IgD-negative memory B cell (primary cell): ENCODE data around the gene RAB10. TPM values are rescaled to one million over a fixed set of nuclear protein-coding genes. Genes with fewer than 3 reads are reported as not detected.

Experiments used
- H3K27ac Mint-ChIP-seq, 3 donors: one replicate each; pipeline ENCODE4 v1.8.0; 2020 to 2022; ENCODE audit warnings: mild to moderate bottlenecking in 3 of 3, mixed read lengths in 3 of 3, moderate library complexity in 1 of 3
- H3K27me3 Mint-ChIP-seq: one replicate; pipeline ENCODE4 v1.8.0; 2021; ENCODE audit warnings: mixed read lengths
- H3K36me3 Mint-ChIP-seq: one replicate; pipeline ENCODE4 v1.8.0; 2020; ENCODE audit warnings: mild to moderate bottlenecking, mixed read lengths
- H3K4me1 Mint-ChIP-seq, 3 donors: one replicate each; pipeline ENCODE4 v1.8.0; 2020 to 2022; ENCODE audit warnings: mixed read lengths in 3 of 3, mild to moderate bottlenecking in 1 of 3
- H3K4me3 Mint-ChIP-seq, 4 donors: one replicate each; pipeline ENCODE4 v1.8.0; 2020 to 2022; ENCODE audit warnings: mild to moderate bottlenecking in 4 of 4, mixed read lengths in 4 of 4, moderate library complexity in 3 of 4
- H3K9me3 Mint-ChIP-seq, 3 donors: one replicate each; pipeline ENCODE4 v1.8.0; 2020 to 2021; ENCODE audit warnings: mixed read lengths in 3 of 3, mild to moderate bottlenecking in 1 of 3
- polyA plus RNA-seq: library from polyadenylated mRNA; unstranded; fragments of 300-500 nt; fragmentation: Illumina TruSeq; gene quantifications from one replicate; pipeline ENCODE4 v1.2.3, GENCODE V29; 2021

The RAB10 gene
- polyA plus RNA-seq, 1 donor from 2014 or later = 86.1 TPM

DNA sequence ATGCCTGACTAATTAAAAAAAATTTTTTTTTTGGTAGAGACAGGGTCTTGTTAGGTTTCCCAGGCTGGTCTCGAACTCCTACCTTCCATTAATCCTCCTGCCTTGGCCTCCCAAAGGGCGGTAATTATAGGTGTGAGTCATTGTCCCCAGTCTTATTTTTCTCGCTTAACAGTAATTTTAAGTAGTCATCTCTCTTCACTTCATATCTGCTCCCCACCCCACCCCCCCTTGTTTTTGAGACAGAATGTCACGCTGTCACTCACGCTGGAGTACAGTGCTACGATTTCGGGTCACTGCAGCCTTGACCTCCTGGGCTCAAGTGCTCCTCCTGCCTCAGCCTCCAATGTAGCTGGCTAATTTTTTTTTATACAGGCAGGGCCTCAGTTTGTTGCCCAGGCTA, 27.7 kb downstream of the RAB10 start:
- Mint-ChIP-seq H3K9me3 (no peaks in the 10 kb centered on the region), H3K36me3 (peaks cover 2% of the 10 kb centered on the region), H3K4me1 (peaks cover 20 to 25% (median 22%) of the 10 kb centered on the region in 3 donors), H3K27me3 (no peaks in the 10 kb centered on the region), H3K27ac (no peak overlapping the region), H3K4me3 (no peak overlapping the region)

DNA sequence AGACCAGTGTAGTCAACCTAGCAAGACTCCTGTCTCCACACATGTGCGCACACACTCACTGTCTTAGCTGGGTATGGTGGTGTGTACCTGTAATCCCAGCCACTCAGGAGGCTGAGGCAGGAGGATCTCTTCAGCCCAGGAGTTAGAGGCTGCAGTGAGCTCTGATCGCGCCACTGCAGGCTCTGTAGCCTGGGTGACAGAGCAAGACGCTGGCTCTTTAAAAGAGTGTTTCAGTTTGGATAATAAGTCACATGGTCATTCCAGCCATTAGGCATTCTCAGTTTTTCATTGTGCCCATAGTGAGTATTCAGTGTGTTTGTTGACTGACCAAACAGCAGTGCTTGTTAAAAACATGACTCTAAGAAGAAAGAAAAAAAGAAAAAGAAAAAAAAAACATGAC, 31.0 kb downstream of the RAB10 start:
- Mint-ChIP-seq H3K36me3 (peaks cover 2% of the 10 kb centered on the region), H3K27me3 (no peaks in the 10 kb centered on the region), H3K4me3 (peak overlapping the region in 1 of 4 donors; percentile 57), H3K4me1 (peaks cover 24 to 30% (median 28%) of the 10 kb centered on the region in 3 donors), H3K27ac (no peak overlapping the region), H3K9me3 (no peaks in the 10 kb centered on the region)

DNA sequence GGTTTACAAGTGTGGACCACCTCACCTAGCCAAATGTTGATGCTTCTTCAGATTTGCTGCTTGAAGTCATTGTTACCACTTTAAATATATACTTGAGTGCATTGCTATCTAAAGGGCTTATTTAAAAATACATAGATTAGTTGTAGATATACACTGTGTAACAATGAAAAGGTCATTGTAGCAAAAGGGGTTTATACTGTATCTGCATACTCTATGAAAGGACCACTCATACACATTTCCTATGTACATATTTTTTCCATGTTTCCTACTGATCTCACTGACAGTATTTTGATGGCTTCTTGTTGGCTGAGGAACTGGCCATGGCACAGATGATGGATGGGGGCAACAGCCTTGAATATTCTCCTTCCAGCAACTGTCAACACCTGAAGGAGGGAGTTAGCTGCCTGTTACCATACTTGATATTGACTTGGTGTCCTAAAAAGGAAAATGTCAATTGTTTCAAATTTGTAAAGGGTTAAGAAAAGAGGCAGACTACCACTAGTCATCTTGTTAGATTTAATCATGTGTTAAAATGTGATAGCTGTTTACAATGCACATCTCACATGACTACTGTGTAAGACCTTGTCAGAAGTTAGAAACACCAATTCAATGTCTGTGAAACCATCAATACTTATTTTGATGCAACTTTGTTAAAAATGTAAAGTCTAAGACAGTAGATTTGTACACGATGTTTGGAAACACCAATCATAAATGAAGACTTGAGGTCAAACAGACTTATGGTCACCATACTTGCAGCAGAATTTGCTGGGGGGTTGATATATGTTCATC, 33.5 kb downstream of the RAB10 start:
- peaks cover 27 to 32% (median 32%) of the 10 kb centered on the region in 3 donors for H3K4me1 Mint-ChIP-seq
- no peak overlapping the region for H3K27ac Mint-ChIP-seq
- H3K9me3 Mint-ChIP-seq = no peaks in the 10 kb centered on the region
- H3K36me3 Mint-ChIP-seq = peaks cover 2% of the 10 kb centered on the region
- H3K27me3 Mint-ChIP-seq = no peaks in the 10 kb centered on the region
- no peak overlapping the region for H3K4me3 Mint-ChIP-seq

DNA sequence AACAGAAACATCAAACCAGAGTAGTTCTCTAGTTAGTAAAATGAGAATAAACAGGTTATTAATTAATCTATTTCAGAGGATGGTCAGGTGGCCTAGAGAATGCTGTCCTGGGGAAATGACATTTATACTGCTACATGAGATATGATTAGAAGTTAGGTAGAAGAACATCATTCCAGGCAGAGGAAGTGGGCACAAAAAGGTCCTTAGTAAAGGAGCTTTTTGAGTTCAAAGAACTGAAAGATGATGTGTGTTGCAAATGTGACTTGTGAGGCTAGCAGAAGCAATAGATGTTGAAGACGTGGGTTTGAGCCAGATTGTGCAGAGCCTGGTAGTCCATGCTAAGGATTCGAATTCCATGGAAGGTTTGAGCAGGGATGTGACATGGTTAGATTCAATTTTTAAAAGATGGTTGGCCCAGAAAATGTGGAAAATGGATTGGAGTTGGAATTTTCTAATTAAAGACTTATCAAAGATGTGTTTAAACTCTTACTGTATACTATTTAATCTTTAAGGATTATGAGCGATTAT, 34.2 kb downstream of the RAB10 start:
- Mint-ChIP-seq H3K9me3 (no peaks in the 10 kb centered on the region), H3K4me1 (peaks cover 29 to 36% (median 34%) of the 10 kb centered on the region in 3 donors), H3K27me3 (no peaks in the 10 kb centered on the region), H3K36me3 (peaks cover 2% of the 10 kb centered on the region), H3K27ac (no peak overlapping the region), H3K4me3 (peak overlapping the region in 2 of 4 donors; percentile 6 to 19)

DNA sequence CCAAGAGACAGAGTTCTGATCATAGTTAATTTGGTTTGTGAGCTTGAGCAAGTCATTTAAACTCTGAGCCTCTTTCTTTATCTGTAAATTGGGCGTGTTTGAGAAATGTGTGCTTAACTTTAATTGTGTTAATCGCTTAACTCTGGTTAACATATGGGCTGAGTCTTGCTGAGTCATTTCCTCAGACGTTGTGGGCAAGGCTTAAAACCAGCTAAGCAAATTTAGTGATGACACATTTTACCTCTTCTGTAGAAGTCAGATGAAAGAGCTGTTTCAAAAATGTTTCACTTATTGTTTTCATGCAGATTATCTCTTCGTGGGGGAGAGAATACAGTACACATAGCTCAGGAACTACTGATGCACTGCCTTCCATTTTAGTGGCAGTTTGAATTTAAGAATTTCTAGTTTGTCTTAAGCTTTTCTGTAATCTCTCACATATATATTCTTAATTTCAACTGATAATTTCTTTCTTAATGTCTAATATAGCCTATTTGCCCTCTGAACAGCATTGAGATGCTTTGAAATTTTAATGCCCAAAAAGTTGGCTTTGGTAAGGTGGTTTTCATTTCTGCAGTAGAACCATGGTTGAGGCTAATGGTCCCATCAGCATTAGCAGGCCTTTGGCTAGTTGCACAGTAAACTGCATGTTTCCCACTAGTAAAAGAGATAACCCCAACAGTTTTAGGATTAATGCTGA, 34.9 kb downstream of the RAB10 start:
- no peak overlapping the region for H3K27ac Mint-ChIP-seq
- H3K36me3 Mint-ChIP-seq = peaks cover 2% of the 10 kb centered on the region
- peaks cover 31 to 43% (median 35%) of the 10 kb centered on the region in 3 donors for H3K4me1 Mint-ChIP-seq
- peak overlapping the region in 1 of 4 donors; percentile 38 for H3K4me3 Mint-ChIP-seq
- no peaks in the 10 kb centered on the region for H3K9me3 Mint-ChIP-seq
- H3K27me3 Mint-ChIP-seq = no peaks in the 10 kb centered on the region

DNA sequence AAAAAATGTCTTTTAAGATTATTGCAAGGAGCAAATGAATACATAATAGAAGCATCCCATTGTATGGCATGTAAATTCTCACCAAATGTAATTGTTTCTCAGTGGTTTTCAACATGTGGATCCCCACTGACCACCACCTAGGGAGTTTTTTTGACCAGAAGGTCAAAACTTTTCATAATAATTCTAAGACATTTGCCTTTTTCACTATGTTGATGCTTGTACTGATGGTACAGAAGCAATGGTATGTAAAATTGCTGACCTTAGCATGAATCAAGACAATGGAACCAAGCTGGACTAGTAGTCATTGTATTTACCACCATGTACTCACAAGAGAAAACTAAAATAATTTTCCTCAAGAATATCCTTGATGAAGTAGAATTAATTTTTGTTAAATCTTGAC, 36.8 kb downstream of the RAB10 start:
- peaks cover 36 to 59% (median 49%) of the 10 kb centered on the region in 3 donors for H3K4me1 Mint-ChIP-seq
- no peak overlapping the region for H3K4me3 Mint-ChIP-seq
- H3K27ac Mint-ChIP-seq = no peak overlapping the region
- H3K36me3 Mint-ChIP-seq = peaks cover 2% of the 10 kb centered on the region
- H3K9me3 Mint-ChIP-seq = no peaks in the 10 kb centered on the region
- H3K27me3 Mint-ChIP-seq = no peaks in the 10 kb centered on the region

DNA sequence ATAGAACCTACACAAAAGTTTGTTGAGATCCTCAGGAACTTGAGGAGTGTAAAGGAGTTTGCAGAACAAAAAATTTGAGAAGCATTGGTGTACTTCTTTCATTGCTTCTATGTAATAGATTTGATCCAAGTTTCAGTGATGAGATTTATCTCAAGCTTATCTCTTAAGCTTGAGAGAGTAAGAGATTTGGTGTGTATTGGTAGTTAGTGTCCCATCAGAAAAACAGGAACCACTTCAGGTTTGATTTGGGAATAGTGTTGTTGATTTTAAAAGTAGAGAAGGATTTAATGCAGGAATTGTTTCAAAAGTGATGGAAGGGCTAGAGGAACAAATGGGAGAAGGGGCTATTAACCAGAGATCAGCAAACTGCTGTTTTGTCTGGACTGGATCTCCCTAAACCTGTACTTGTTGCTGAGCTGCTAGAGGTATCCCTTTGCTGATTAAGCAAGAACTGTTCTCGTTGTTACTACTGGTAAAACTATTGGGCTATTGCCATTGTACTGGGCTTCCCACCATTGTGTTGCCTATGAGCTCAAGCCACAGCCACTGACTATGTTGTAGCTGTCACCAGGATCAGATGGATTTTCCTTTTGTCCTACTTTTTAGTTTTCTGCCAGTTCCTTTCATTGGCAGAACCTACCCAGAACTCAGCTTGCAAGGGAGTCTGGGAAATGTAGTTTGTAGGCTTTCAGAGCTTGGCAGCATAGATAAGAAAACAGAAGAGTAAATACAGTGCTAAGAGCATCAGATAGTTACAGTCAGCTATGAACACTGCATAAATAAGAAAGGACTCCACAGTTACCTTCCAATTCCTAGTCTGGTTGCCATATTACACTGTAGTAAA, 39.3 kb downstream of the RAB10 start:
- H3K9me3 Mint-ChIP-seq = no peaks in the 10 kb centered on the region
- H3K4me3 Mint-ChIP-seq = no peak overlapping the region
- peaks cover 29 to 43% (median 39%) of the 10 kb centered on the region in 3 donors for H3K4me1 Mint-ChIP-seq
- H3K27me3 Mint-ChIP-seq = no peaks in the 10 kb centered on the region
- no peaks in the 10 kb centered on the region for H3K36me3 Mint-ChIP-seq
- H3K27ac Mint-ChIP-seq = no peak overlapping the region

DNA sequence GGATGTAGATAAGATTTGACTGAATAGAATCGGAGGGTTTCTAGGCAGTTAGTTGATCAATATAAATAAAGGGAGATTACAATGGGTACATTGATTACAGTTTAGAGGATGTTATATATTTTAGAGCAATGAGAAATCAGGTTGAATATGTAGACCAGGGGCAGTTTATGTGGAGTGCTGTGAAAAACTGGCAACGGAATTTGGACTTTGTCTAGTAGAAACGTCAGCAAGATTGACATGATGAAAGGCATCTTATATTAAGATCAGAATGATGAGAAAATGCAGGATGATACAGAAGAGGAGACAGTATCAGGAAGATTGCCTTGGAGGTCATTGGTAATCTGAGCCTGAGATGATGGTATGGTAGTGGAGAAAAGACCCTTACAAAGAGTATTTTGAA, 39.9 kb downstream of the RAB10 start:
- Mint-ChIP-seq H3K4me1 (peaks cover 24 to 43% (median 39%) of the 10 kb centered on the region in 3 donors), H3K4me3 (no peak overlapping the region), H3K27me3 (no peaks in the 10 kb centered on the region), H3K9me3 (peaks cover 1 to 4% (median 3%) of the 10 kb centered on the region in 3 donors), H3K27ac (no peak overlapping the region), H3K36me3 (peaks cover 4% of the 10 kb centered on the region)

DNA sequence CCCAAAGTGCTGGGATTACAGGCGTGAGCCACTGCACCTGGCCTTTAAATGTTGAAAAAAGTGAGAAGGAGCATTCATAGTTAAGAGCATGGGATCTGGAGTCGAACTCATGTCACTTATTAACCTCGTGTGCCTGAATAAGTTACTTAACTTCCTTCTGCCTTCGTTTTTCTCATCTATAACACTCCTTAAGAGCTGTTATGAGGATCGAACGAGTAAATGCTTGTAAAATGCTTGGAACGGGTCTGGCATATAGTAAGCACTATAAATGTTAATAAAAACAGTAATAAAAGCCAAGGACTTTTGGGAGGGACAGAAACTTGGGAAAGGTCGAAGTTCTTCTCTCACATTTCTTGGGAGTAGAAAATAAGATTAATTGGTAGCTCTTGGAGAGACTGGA, 40.8 kb downstream of the RAB10 start:
- Mint-ChIP-seq H3K9me3 (peaks cover 1 to 4% (median 3%) of the 10 kb centered on the region in 3 donors), H3K27ac (peak overlapping the region in 1 of 3 donors; percentile 69), H3K36me3 (peaks cover 6% of the 10 kb centered on the region), H3K4me3 (peak overlapping the region in 1 of 4 donors; percentile 8), H3K4me1 (peaks cover 23 to 39% (median 37%) of the 10 kb centered on the region in 3 donors), H3K27me3 (no peaks in the 10 kb centered on the region)

DNA sequence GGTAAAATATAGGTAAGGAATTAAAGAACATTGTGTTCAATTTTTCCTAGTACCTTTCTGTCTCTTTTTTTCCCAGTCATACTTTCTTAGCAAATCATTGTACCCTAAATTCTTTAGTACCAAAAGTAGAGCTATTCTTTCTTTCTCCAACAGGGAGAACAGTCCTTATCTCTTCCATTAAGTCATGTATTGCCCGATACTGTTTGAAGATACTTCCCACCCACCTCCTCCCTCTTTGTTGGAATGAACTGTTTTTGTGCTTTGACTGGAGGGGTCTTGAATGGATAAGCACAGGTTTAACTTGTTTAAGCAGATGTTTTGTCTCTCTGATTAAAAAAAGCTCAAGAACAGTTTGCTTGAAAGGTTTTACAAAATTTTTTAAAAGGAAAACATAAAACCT, 41.3 kb downstream of the RAB10 start:
- H3K9me3 Mint-ChIP-seq = peaks cover 1 to 8% (median 3%) of the 10 kb centered on the region in 3 donors
- H3K4me3 Mint-ChIP-seq = no peak overlapping the region
- H3K27ac Mint-ChIP-seq = peak overlapping the region in 1 of 3 donors; percentile 69
- H3K4me1 Mint-ChIP-seq = peaks cover 19 to 34% (median 33%) of the 10 kb centered on the region in 3 donors
- H3K36me3 Mint-ChIP-seq = peaks cover 7% of the 10 kb centered on the region
- H3K27me3 Mint-ChIP-seq = no peaks in the 10 kb centered on the region

DNA sequence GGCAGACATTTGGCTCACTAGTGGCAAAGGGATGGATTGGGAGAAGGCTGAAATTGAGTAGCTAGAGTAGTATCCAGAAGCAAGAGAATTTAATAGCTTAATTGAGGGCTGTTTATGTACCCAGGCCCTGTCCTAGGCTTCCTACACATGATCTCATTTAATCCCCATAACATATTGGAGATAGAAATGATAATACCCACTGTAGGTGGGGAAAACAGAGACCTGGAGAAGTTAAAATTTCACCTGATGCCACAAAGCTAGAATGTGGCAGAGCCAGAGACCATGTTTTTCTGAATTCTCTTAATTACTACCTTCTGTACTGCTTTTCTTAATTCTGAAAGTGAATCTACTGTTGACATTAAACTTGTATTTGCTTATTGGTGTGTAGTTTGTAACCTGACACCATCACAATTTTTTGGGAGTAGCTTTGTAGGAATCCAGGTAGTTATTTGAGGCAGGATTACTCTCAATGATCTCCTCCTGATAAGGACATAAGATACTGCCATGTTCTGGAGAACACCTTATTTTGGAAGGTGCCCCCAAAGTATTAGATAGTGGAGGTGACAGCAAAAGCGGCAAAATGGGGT, 42.2 kb downstream of the RAB10 start:
- Mint-ChIP-seq H3K4me1 (peaks cover 21 to 34% (median 33%) of the 10 kb centered on the region in 3 donors), H3K4me3 (no peak overlapping the region), H3K9me3 (peaks cover 3 to 13% (median 8%) of the 10 kb centered on the region in 3 donors), H3K36me3 (peaks cover 15% of the 10 kb centered on the region), H3K27me3 (no peaks in the 10 kb centered on the region), H3K27ac (no peak overlapping the region)

DNA sequence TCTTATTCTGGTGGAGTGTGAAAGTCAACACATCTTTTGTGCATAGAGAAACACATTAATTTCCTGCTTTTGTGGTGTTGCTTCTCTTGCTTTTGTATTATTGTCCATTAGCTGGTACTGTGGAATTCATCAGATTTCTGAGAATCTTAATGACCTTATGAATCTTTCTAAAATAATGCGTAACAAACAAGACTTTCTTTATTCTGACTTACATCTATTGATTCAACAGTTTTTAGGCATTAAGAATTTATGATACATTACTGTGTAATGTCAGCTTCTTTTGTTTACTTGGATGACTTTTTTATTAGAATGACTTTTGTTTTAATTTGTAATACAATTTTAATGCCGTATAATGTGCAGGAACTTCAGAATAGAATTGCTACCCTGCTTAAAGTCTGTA, 43.4 kb downstream of the RAB10 start:
- Mint-ChIP-seq H3K27ac (no peak overlapping the region), H3K9me3 (peaks cover 5 to 16% (median 10%) of the 10 kb centered on the region in 3 donors), H3K27me3 (no peaks in the 10 kb centered on the region), H3K4me3 (no peak overlapping the region), H3K4me1 (peaks cover 21 to 34% (median 33%) of the 10 kb centered on the region in 3 donors), H3K36me3 (peaks cover 17% of the 10 kb centered on the region)

DNA sequence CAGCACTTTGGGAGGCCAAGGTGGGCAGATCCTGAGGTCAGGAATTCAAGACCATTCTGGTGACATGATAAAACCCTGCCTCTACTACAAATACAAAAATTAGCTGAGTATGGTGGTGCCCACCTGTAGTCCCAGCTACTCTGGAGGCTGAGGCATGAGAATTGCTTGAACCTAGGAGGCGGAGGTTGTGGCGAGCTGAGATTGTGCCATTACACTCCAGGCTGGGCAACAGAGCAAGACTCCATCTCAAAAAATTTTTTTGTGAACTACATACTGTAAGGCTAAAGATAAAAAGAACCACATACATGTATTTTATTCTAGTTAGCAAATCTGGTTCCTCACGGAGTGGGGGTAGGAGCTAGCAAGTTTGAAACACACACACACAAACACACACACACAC, 45.1 kb downstream of the RAB10 start:
- H3K36me3 Mint-ChIP-seq = peaks cover 18% of the 10 kb centered on the region
- peaks cover 18 to 25% (median 22%) of the 10 kb centered on the region in 3 donors for H3K4me1 Mint-ChIP-seq
- H3K27me3 Mint-ChIP-seq = no peaks in the 10 kb centered on the region
- H3K9me3 Mint-ChIP-seq = peaks cover 9 to 16% (median 10%) of the 10 kb centered on the region in 3 donors
- no peak overlapping the region for H3K4me3 Mint-ChIP-seq
- H3K27ac Mint-ChIP-seq = peak overlapping the region in 1 of 3 donors; percentile 17

DNA sequence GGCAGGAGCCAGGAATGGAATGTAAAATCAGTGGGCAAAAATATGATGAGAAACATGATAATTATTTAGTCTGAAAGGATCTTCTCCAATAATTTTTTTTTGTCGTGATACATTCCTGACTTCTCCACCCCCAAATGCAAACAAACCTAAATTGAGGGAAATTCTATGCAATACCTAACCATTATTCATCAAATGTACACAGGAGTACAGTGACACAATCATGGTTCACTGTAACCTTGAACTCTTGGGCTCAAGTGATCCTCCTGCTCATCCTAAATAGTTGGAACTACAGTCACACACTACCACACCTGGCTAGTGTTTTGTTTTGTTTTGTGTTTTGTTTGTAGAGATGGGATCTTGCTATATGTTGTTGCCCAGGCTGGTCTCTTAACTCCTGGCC, 46.5 kb downstream of the RAB10 start:
- Mint-ChIP-seq H3K9me3 (peaks cover 10 to 16% (median 10%) of the 10 kb centered on the region in 3 donors), H3K27me3 (no peaks in the 10 kb centered on the region), H3K4me1 (peaks cover 11 to 19% (median 12%) of the 10 kb centered on the region in 3 donors), H3K4me3 (no peak overlapping the region), H3K36me3 (peaks cover 20% of the 10 kb centered on the region), H3K27ac (no peak overlapping the region)
